GM12873 (cell line): ENCODE results near the gene SLC35F4.

Experiments used
- TF ChIP-seq, protein P1 (sequence below): IDR thresholded peaks from 2 replicates; pipeline ENCODE4 v1.5.1; 2012; ENCODE audit warnings: low read depth, mild to moderate bottlenecking, moderate library complexity, low read length, control low read depth; ENCODE audit not compliant: insufficient read depth; ENCODE audit errors: missing control alignments

The SLC35F4 gene

GRCh38 chr14:57754527-57754926 is 111.4 kb downstream of the SLC35F4 start:
- TF ChIP-seq, protein P1, sequence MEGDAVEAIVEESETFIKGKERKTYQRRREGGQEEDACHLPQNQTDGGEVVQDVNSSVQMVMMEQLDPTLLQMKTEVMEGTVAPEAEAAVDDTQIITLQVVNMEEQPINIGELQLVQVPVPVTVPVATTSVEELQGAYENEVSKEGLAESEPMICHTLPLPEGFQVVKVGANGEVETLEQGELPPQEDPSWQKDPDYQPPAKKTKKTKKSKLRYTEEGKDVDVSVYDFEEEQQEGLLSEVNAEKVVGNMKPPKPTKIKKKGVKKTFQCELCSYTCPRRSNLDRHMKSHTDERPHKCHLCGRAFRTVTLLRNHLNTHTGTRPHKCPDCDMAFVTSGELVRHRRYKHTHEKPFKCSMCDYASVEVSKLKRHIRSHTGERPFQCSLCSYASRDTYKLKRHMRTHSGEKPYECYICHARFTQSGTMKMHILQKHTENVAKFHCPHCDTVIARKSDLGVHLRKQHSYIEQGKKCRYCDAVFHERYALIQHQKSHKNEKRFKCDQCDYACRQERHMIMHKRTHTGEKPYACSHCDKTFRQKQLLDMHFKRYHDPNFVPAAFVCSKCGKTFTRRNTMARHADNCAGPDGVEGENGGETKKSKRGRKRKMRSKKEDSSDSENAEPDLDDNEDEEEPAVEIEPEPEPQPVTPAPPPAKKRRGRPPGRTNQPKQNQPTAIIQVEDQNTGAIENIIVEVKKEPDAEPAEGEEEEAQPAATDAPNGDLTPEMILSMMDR = no peak

- TF ChIP-seq, protein P1 = no peak
These were observed 112.1 kb downstream of the SLC35F4 start for GRCh38 chr14:57753821-57754220.

DNA sequence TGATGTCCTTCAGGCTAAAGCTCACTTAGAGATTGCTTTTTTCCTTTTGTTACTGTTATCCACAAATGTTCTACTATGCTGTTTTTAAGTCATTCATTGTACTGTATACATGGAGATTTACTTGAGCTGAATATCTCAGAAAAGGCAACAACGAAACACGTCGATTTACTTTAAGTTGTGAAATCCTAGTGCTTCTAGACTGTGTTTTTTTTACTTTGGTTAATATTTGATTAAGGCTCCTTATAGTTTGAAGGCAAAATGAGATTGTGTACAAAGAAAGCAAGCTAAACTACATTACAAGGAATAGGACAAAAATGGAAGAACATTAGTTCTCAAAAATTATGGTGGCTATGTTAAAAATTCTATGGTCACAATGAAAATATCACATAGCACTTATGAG is 114.5 kb downstream of the SLC35F4 start:
- TF ChIP-seq, protein P1 = no peak

GRCh38 chr14:57749267-57749666 is 116.6 kb downstream of the SLC35F4 start:
- TF ChIP-seq, protein P1 = no peak

DNA sequence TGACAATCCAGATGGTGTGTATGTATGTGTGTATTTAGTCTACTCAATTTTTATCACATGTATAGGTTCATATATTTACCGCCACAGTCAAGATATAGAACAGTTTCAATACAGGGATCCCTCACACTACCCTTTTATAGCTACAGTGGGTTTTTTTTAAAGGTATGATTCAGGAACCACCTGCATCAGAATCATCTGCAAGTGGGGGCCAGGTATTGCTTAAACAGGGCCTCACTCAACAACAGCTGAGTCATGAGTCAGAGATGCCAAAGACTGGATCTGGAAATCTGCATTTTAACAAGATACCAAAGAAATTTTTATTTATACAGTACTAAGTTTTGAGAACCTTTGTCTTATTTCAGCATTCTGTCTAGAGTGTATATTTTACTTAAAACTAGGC is 117.6 kb downstream of the SLC35F4 start:
- TF ChIP-seq, protein P1 = no peak

- TF ChIP-seq, protein P1 = no peak
These were observed 118.9 kb downstream of the SLC35F4 start for GRCh38 chr14:57747036-57747435.

- TF ChIP-seq, protein P1 = no peak
These were observed 119.3 kb downstream of the SLC35F4 start for GRCh38 chr14:57746563-57746962.
